Thyroid gland (tissue), 4 donors: Measurements from ENCODE around the gene CAMK1D. TPM values are rescaled to one million over a fixed set of nuclear protein-coding genes. Genes with fewer than 3 reads are reported as not detected.
A peak's percentile ranks its signal among the peaks of the same experiment; 100 is the strongest.

Experiments used
- DNase-seq, 2 donors: peaks; one replicate each; pipeline ENCODE4 v3.0.0-alpha.2; 2019
- H3K27ac ChIP-seq, 3 donors: fragments of 200-600 bp; sonication (generic); 1 replicate in 2 of 3; 2 replicates in 1 of 3; pipeline ENCODE4 v1.5.1; 2016 to 2019; ENCODE audit warnings: mild to moderate bottlenecking in 1 of 3, moderate library complexity in 1 of 3
- H3K27me3 ChIP-seq: fragments of 200-600 bp; sonication (generic); one replicate; pipeline ENCODE4 v1.5.1; 2019
- H3K36me3 ChIP-seq, 2 donors: fragments of 200-600 bp; sonication (generic); one replicate each; pipeline ENCODE4 v1.5.1; 2016 to 2019
- H3K4me1 ChIP-seq, 2 donors: fragments of 200-600 bp; sonication (generic); one replicate each; pipeline ENCODE4 v1.5.1; 2017 to 2019
- H3K4me3 ChIP-seq, 3 donors: fragments of 200-600 bp; sonication (generic); replicated peaks in 1 of 3; 1 replicate in 2 of 3; 2 replicates in 1 of 3; pipeline ENCODE4 v1.5.1; 2016; ENCODE audit warnings: mild to moderate bottlenecking in 1 of 3
- H3K9me3 ChIP-seq: fragments of 200-600 bp; sonication (generic); one replicate; pipeline ENCODE4 v1.5.1; 2017
- CTCF ChIP-seq, 6 experiments: fragments of 200-600 bp in 3 of 6; fragments of 450-650 bp in 3 of 6; sonication (generic) in 3 of 6; IDR thresholded peaks; one replicate each; pipeline ENCODE4 v1.5.1; 2016 to 2019; ENCODE audit warnings: antibody characterized with exemption in 6 of 6, mild to moderate bottlenecking in 2 of 6, inconsistent platforms in 1 of 6, moderate library complexity in 1 of 6
- POLR2A ChIP-seq, 2 donors: fragments of 450-650 bp; IDR thresholded peaks; one replicate each; pipeline ENCODE4 v1.6.1; 2017; ENCODE audit warnings: antibody characterized with exemption in 2 of 2, mild to moderate bottlenecking in 2 of 2, moderate library complexity in 1 of 2
- WGBS, 2 donors: methylation state at CpG; one replicate each; pipeline ENCODE4 v1.1.5; 2017; 5-methylcytosine and 5-hydroxymethylcytosine counted together
- intact Hi-C: fragments of 100-400 bp; cut with DNase I; formaldehyde crosslinking; loops from one replicate; pipeline ENCODE4 v1.15.1; 2023
- total RNA-seq, 4 donors: library from RNA; depleted of rRNA; stranded (reverse); fragments of >200 nt; gene quantifications; one replicate each; pipeline ENCODE4 v1.2.3, GENCODE V29; 2016

Gene CAMK1D
- total RNA-seq, 4 donors from 2014 or later = 12.2 to 29.6 (median 17.4) TPM

DNA sequence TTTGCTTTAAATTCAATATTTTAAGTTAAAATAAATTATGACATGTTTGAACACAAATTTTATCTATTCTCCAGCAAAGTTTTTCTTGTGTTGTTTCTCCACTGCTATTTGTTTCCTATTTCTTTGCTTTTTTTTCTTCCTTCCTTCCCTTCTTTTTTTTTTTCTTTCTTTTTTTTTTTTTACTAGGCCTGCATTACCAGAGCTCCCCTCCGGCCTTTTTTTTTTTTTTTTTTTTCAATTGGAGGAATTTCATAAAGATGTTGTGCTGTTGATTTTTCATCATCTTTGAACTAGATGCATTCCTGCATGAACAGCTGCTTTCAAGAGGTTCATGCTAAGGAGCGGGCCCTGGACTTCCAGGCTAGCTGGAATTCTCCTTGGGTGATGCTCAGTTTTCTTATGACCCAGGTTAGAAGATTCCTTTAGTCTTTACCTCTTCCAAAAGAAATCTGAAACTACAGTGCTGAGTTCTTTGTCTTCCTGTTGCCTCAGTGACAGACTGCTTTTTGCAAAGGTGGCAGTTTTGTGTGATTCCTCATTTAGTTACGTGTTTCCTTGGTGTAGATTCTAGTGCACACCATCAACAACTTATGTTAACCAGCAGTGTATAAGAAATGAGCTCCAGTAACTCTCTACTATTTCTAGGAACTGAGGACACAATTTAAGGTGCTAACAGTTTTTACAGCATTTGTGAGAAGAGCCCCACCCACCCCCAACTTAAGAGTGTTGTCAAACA is 4.8 kb upstream of the CAMK1D start:
- Histone ChIP-seq H3K27ac (no peak overlapping the region), H3K4me1 (peaks cover 0 to 3% of the 10 kb centered on the region in 2 donors), H3K4me3 (no peak overlapping the region), H3K36me3 (no peaks in the 10 kb centered on the region), H3K27me3 (no peaks in the 10 kb centered on the region), H3K9me3 (no peaks in the 10 kb centered on the region)
- intact Hi-C loops = loop anchor here (10.0 kb wide), 1 partner anchor 80 kb away; no protein-coding TSS in a partner anchor
- DNase-seq = no peak
- TF ChIP-seq POLR2A (IDR thresholded peaks at IDR 0.05) (no peak), CTCF (IDR thresholded peaks at IDR 0.05) (no peak)
- 90 to 91% methylated on average over 3 of the region's 3 CpGs for WGBS, 2 donors

- no peaks in the 10 kb centered on the region for H3K27me3 ChIP-seq
- H3K36me3 ChIP-seq = no peaks in the 10 kb centered on the region
- no peak overlapping the region for H3K27ac ChIP-seq
- no peak overlapping the region for H3K4me3 ChIP-seq
- intact Hi-C loops = loop anchor here (10.0 kb wide), 1 partner anchor 82 kb away; no protein-coding TSS in a partner anchor
- WGBS, 2 donors = 94 to 97% methylated on average over 10 of the region's 10 CpGs
- H3K9me3 ChIP-seq = no peaks in the 10 kb centered on the region
- no peak for DNase-seq
- H3K4me1 ChIP-seq = peaks cover 3 to 14% of the 10 kb centered on the region in 2 donors
- TF ChIP-seq CTCF (IDR thresholded peaks at IDR 0.05) (no peak), POLR2A (IDR thresholded peaks at IDR 0.05) (no peak)
These were observed 2.6 kb upstream of the CAMK1D start for GRCh38 chr10:12346707-12347106.

- Histone ChIP-seq H3K27me3 (no peaks in the 10 kb centered on the region), H3K9me3 (no peaks in the 10 kb centered on the region), H3K27ac (peak overlapping the region; percentile 74 to 93 (median 80)), H3K4me1 (peaks cover 4 to 14% of the 10 kb centered on the region in 2 donors), H3K36me3 (no peaks in the 10 kb centered on the region), H3K4me3 (peak overlapping the region in 1 of 3 donors; percentile 71)
- no peak for DNase-seq
- WGBS, 2 donors = 33 to 34% methylated on average over 12 to 20 of the region's 24 CpGs
- TF ChIP-seq CTCF (IDR thresholded peaks at IDR 0.05) = no peak
- TF ChIP-seq POLR2A (IDR thresholded peaks at IDR 0.05) = no peak
- intact Hi-C loops = loop anchor here (10.0 kb wide), 1 partner anchor 84 kb away; no protein-coding TSS in a partner anchor
These were observed 965 bp upstream of the CAMK1D start for GRCh38 chr10:12348294-12348869.

DNA sequence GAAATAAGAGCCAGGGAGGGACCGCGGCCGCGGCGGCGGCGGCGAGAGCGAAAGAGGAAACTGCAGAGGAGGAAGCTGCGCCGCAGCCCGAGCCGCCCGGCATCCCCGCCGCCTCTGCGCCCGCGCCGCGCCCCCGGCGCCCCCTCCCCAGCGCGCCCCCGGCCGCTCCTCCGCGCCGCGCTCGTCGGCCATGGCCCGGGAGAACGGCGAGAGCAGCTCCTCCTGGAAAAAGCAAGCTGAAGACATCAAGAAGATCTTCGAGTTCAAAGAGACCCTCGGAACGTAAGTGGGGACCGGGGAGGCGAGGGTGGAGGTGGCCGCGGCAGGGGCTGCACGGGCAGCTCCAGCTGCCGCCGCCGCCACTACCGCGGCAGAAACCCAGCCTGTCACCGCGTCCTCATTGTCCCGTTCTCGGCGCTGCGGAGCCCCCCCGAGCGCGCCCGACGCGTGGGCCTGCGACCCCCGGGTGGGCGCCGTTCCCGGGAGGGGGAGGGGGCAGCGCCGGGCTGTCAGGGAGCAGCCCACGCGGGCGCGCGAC is 351 bp downstream of the CAMK1D start:
- no peaks in the 10 kb centered on the region for H3K36me3 ChIP-seq
- no peaks in the 10 kb centered on the region for H3K27me3 ChIP-seq
- no peaks in the 10 kb centered on the region for H3K9me3 ChIP-seq
- peak overlapping the region; percentile 66 to 95 (median 71) for H3K4me3 ChIP-seq
- 0% methylated on average over 9 of the region's 73 CpGs; no CpG with 5 or more reads in 1 of the 2 donors for WGBS, 2 donors
- H3K27ac ChIP-seq = peak overlapping the region; percentile 74 to 93 (median 80)
- TF ChIP-seq CTCF (IDR thresholded peaks at IDR 0.05) (no peak), POLR2A (IDR thresholded peaks at IDR 0.05) (no peak)
- DNase-seq = no peak
- peaks cover 4 to 14% of the 10 kb centered on the region in 2 donors for H3K4me1 ChIP-seq
- intact Hi-C loops = loop anchor here (10.0 kb wide), 1 partner anchor 85 kb away; no protein-coding TSS in a partner anchor
